Neural progenitor cell (in vitro differentiated cells): ENCODE results near the gene CLCN6. TPM values are rescaled to one million over a fixed set of nuclear protein-coding genes. Genes with fewer than 3 reads are reported as not detected.

ENCODE experiments used
- DNase-seq: peaks from one replicate; pipeline ENCODE4 v3.0.0-alpha.2; 2016; ENCODE audit warnings: low spot score
- H2AFZ ChIP-seq: fragments of 200-600 bp; sonication (generic); replicated peaks from 2 replicates; pipeline ENCODE4 v1.6.1; 2016; ENCODE audit warnings: antibody characterized with exemption
- H3F3A ChIP-seq: fragments of 200-600 bp; sonication (generic); 2 replicates; pipeline ENCODE4 v1.6.1; 2016; ENCODE audit warnings: antibody characterized with exemption, low read depth
- H3K27ac ChIP-seq: fragments of 200-600 bp; sonication (generic); 2 replicates; pipeline ENCODE4 v1.5.1; 2016; ENCODE audit warnings: mild to moderate bottlenecking
- H3K27me3 ChIP-seq: fragments of 200-600 bp; sonication (generic); 2 replicates; pipeline ENCODE4 v1.6.1; 2016; ENCODE audit warnings: mild to moderate bottlenecking, moderate library complexity
- H3K36me3 ChIP-seq: fragments of 200-600 bp; sonication (generic); 2 replicates; pipeline ENCODE4 v1.5.1; 2016
- H3K4me1 ChIP-seq: fragments of 200-600 bp; sonication (generic); 2 replicates; pipeline ENCODE4 v1.6.1; 2016; ENCODE audit warnings: mixed run types
- H3K4me2 ChIP-seq: fragments of 200-600 bp; sonication (generic); 2 replicates; pipeline ENCODE4 v1.6.1; 2016
- H3K4me3 ChIP-seq: fragments of 200-600 bp; sonication (generic); 2 replicates; pipeline ENCODE4 v1.5.1; 2016
- H3K79me2 ChIP-seq: fragments of 200-600 bp; sonication (generic); 2 replicates; pipeline ENCODE4 v1.6.1; 2016; ENCODE audit warnings: low read depth
- H3K9ac ChIP-seq: fragments of 200-600 bp; sonication (generic); 2 replicates; pipeline ENCODE4 v1.6.1; 2016
- H3K9me3 ChIP-seq: fragments of 200-600 bp; sonication (generic); 2 replicates; pipeline ENCODE4 v1.5.1; 2016; ENCODE audit warnings: low read depth
- H4K20me1 ChIP-seq: fragments of 200-600 bp; sonication (generic); 2 replicates; pipeline ENCODE4 v1.6.1; 2016; ENCODE audit warnings: low read depth
- H3K27ac Mint-ChIP-seq: 3 replicates; pipeline ENCODE4 v1.8.0; 2021; ENCODE audit warnings: mixed read lengths
- H3K27me3 Mint-ChIP-seq: 2 replicates; pipeline ENCODE4 v1.8.0; 2022; ENCODE audit warnings: low read depth, mild to moderate bottlenecking, inconsistent platforms, moderate library complexity, mixed read lengths; ENCODE audit not compliant: insufficient read depth
- H3K36me3 Mint-ChIP-seq: 3 replicates; pipeline ENCODE4 v1.8.0; 2021; ENCODE audit warnings: mixed read lengths
- H3K4me1 Mint-ChIP-seq: 3 replicates; pipeline ENCODE4 v1.8.0; 2021; ENCODE audit warnings: mixed read lengths
- H3K4me3 Mint-ChIP-seq: 3 replicates; pipeline ENCODE4 v1.8.0; 2021; ENCODE audit warnings: mild to moderate bottlenecking, moderate library complexity, mixed read lengths
- H3K9me3 Mint-ChIP-seq: 3 replicates; pipeline ENCODE4 v1.8.0; 2020; ENCODE audit warnings: mixed read lengths
- CTCF ChIP-seq: fragments of 200-600 bp; sonication (generic); IDR thresholded peaks from 2 replicates; pipeline ENCODE4 v1.5.1; 2017; ENCODE audit warnings: antibody characterized with exemption, mild to moderate bottlenecking
- EZH2 ChIP-seq: fragments of 200-600 bp; sonication (generic); IDR thresholded peaks from 2 replicates; pipeline ENCODE4 v1.6.1; 2017; ENCODE audit warnings: antibody characterized with exemption, mild to moderate bottlenecking, moderate library complexity
- EZH2phosphoT487 ChIP-seq: fragments of 200-600 bp; sonication (generic); IDR thresholded peaks from 2 replicates; pipeline ENCODE4 v1.6.1; 2017; ENCODE audit warnings: antibody characterized with exemption
- total RNA-seq: library from RNA; depleted of rRNA; stranded (reverse); fragments of >200 nt; gene quantifications from 2 replicates; pipeline ENCODE4 v1.2.3, GENCODE V29; 2015; ENCODE audit warnings: low replicate concordance

The CLCN6 gene
- total RNA-seq, 1 donor from 2014 or later: 10.3 TPM

GRCh38 chr1:11880181-11880575 lies 74.2 kb downstream of the CLCN6 start:
- peaks cover 11% of the 10 kb centered on the region for H3K27me3 Mint-ChIP-seq
- H3K4me3 Mint-ChIP-seq: no peak overlapping the region
- H3K27ac Mint-ChIP-seq: no peak overlapping the region
- no peaks in the 10 kb centered on the region for H3K36me3 ChIP-seq
- no peak overlapping the region for H2AFZ ChIP-seq
- H3K4me1 ChIP-seq: no peaks in the 10 kb centered on the region
- no peaks in the 10 kb centered on the region for H3K36me3 Mint-ChIP-seq
- H3K27ac ChIP-seq: no peak overlapping the region
- H3K9ac ChIP-seq: no peak overlapping the region
- H4K20me1 ChIP-seq: no peaks in the 10 kb centered on the region
- no peaks in the 10 kb centered on the region for H3K79me2 ChIP-seq
- H3F3A ChIP-seq: no peaks in the 10 kb centered on the region
- no peak for DNase-seq
- no peak overlapping the region for H3K4me3 ChIP-seq
- no peaks in the 10 kb centered on the region for H3K27me3 ChIP-seq
- no peaks in the 10 kb centered on the region for H3K9me3 ChIP-seq
- peaks cover 11% of the 10 kb centered on the region for H3K4me1 Mint-ChIP-seq
- TF ChIP-seq EZH2phosphoT487: no peak
- TF ChIP-seq EZH2: no peak
- TF ChIP-seq CTCF: no peak
- no peak overlapping the region for H3K4me2 ChIP-seq
- no peaks in the 10 kb centered on the region for H3K9me3 Mint-ChIP-seq

GRCh38 chr1:11880911-11881748 lies 75.1 kb downstream of the CLCN6 start:
- Histone ChIP-seq H3F3A (no peaks in the 10 kb centered on the region), H3K9me3 (no peaks in the 10 kb centered on the region), H3K27ac (no peak overlapping the region), H3K4me2 (no peak overlapping the region), H3K4me3 (no peak overlapping the region), H3K36me3 (no peaks in the 10 kb centered on the region), H3K4me1 (no peaks in the 10 kb centered on the region), H3K79me2 (no peaks in the 10 kb centered on the region), H3K27me3 (no peaks in the 10 kb centered on the region), H4K20me1 (no peaks in the 10 kb centered on the region), H2AFZ (no peak overlapping the region), H3K9ac (no peak overlapping the region)
- Mint-ChIP-seq H3K36me3 (no peaks in the 10 kb centered on the region), H3K27ac (no peak overlapping the region), H3K27me3 (peaks cover 8% of the 10 kb centered on the region), H3K4me1 (peaks cover 11% of the 10 kb centered on the region), H3K9me3 (no peaks in the 10 kb centered on the region), H3K4me3 (no peak overlapping the region)
- TF ChIP-seq EZH2phosphoT487: no peak
- no peak for TF ChIP-seq EZH2
- TF ChIP-seq CTCF: no peak
- DNase-seq: no peak

- no peak overlapping the region for H3K4me3 Mint-ChIP-seq
- TF ChIP-seq EZH2phosphoT487: no peak
- no peak for TF ChIP-seq EZH2
- TF ChIP-seq CTCF: no peak
- no peaks in the 10 kb centered on the region for H3K27me3 ChIP-seq
- H3K9ac ChIP-seq: no peak overlapping the region
- H3K27ac Mint-ChIP-seq: no peak overlapping the region
- H4K20me1 ChIP-seq: no peaks in the 10 kb centered on the region
- H3K4me1 Mint-ChIP-seq: peaks cover 11% of the 10 kb centered on the region
- H3K4me3 ChIP-seq: no peak overlapping the region
- no peak overlapping the region for H3K27ac ChIP-seq
- no peaks in the 10 kb centered on the region for H3K9me3 ChIP-seq
- DNase-seq: no peak
- H3K36me3 Mint-ChIP-seq: no peaks in the 10 kb centered on the region
- H2AFZ ChIP-seq: no peak overlapping the region
- H3K4me1 ChIP-seq: no peaks in the 10 kb centered on the region
- no peaks in the 10 kb centered on the region for H3K9me3 Mint-ChIP-seq
- H3K79me2 ChIP-seq: no peaks in the 10 kb centered on the region
- H3F3A ChIP-seq: no peaks in the 10 kb centered on the region
- peaks cover 8% of the 10 kb centered on the region for H3K27me3 Mint-ChIP-seq
- H3K36me3 ChIP-seq: no peaks in the 10 kb centered on the region
- no peak overlapping the region for H3K4me2 ChIP-seq
Measured at GRCh38 chr1:11881749-11882441, 75.9 kb downstream of the CLCN6 start.
